ENCODE results near the gene PFKM. TPM values are rescaled to one million over a fixed set of nuclear protein-coding genes. Genes with fewer than 3 reads are reported as not detected.

Gene PFKM
- total RNA-seq, 2 experiments from 2014 or later = 20.6 to 22.7 TPM

GRCh38 chr12:48160046-48160445, 40.9 kb downstream of the PFKM start:
- peaks cover 2% of the 10 kb centered on the region for H3K36me3 Mint-ChIP-seq (ENCODE audit: low read depth)
- H3K4me3 Mint-ChIP-seq = no peak overlapping the region
- DNase-seq = no peak
- ChIA-PET POLR2A (no interaction called here), CTCF (interaction anchor here (0.5 to 2.0 kb wide), 2 partner anchors 23 to 222 kb away, joined by 3 to 10 read pairs; partner anchors contain the start of gene CCDC184)
- no peak for ATAC-seq
- H3K27me3 Mint-ChIP-seq (ENCODE audit: low read depth) = peaks cover 8% of the 10 kb centered on the region
- no peaks in the 10 kb centered on the region for H3K9me3 Mint-ChIP-seq (ENCODE audit: insufficient read depth)
- H3K4me1 Mint-ChIP-seq (ENCODE audit: low read depth) = peaks cover 29% of the 10 kb centered on the region
- no peak overlapping the region for H3K27ac Mint-ChIP-seq

GRCh38 chr12:48160807-48161206, 41.6 kb downstream of the PFKM start:
- ChIA-PET CTCF (interaction anchor here (2.0 kb wide), 1 partner anchor 22 kb away, joined by 10 read pairs; the partner anchor contains the start of gene CCDC184), POLR2A (no interaction called here)
- no peak for DNase-seq
- Mint-ChIP-seq H3K9me3 (ENCODE audit: insufficient read depth) (no peaks in the 10 kb centered on the region), H3K27ac (no peak overlapping the region), H3K4me1 (ENCODE audit: low read depth) (peaks cover 25% of the 10 kb centered on the region), H3K36me3 (ENCODE audit: low read depth) (peaks cover 2% of the 10 kb centered on the region), H3K27me3 (ENCODE audit: low read depth) (peaks cover 12% of the 10 kb centered on the region), H3K4me3 (no peak overlapping the region)
- ATAC-seq = no peak

GRCh38 chr12:48163150-48163747, 44.1 kb downstream of the PFKM start:
- CTCF ChIA-PET = interaction anchor here (0.8 to 1.0 kb wide), 2 partner anchors 11 to 26 kb away, joined by 3 read pairs; no protein-coding TSS in a partner anchor
- H3K27ac Mint-ChIP-seq = no peak overlapping the region
- no peak for DNase-seq
- H3K9me3 Mint-ChIP-seq (ENCODE audit: insufficient read depth) = no peaks in the 10 kb centered on the region
- no peaks in the 10 kb centered on the region for H3K36me3 Mint-ChIP-seq (ENCODE audit: low read depth)
- H3K4me1 Mint-ChIP-seq (ENCODE audit: low read depth) = peaks cover 12% of the 10 kb centered on the region
- no peak for ATAC-seq
- POLR2A ChIA-PET = no interaction called here
- H3K27me3 Mint-ChIP-seq (ENCODE audit: low read depth) = peaks cover 19% of the 10 kb centered on the region
- no peak overlapping the region for H3K4me3 Mint-ChIP-seq

- Mint-ChIP-seq H3K9me3 (ENCODE audit: insufficient read depth) (no peaks in the 10 kb centered on the region), H3K36me3 (ENCODE audit: low read depth) (no peaks in the 10 kb centered on the region), H3K4me3 (no peak overlapping the region), H3K27ac (no peak overlapping the region), H3K4me1 (ENCODE audit: low read depth) (peaks cover 12% of the 10 kb centered on the region), H3K27me3 (ENCODE audit: low read depth) (peaks cover 21% of the 10 kb centered on the region)
- DNase-seq (no peak), ATAC-seq (no peak)
- ChIA-PET POLR2A (no interaction called here), CTCF (interaction anchor here (0.6 to 2.9 kb wide), 17 partner anchors 12 to 422 kb away, joined by 3 to 19 read pairs (median 3); partner anchors contain the start of genes CCDC184 and SENP1)
These were observed 45.3 kb downstream of the PFKM start for GRCh38 chr12:48164451-48164850.

- H3K4me3 Mint-ChIP-seq = no peak overlapping the region
- peaks cover 21% of the 10 kb centered on the region for H3K27me3 Mint-ChIP-seq (ENCODE audit: low read depth)
- peaks cover 10% of the 10 kb centered on the region for H3K4me1 Mint-ChIP-seq (ENCODE audit: low read depth)
- CTCF ChIA-PET = interaction anchor here (0.6 to 2.9 kb wide), 21 partner anchors 11 to 449 kb away, joined by 3 to 19 read pairs (median 3); partner anchors contain the start of genes CCDC184, SENP1, TMEM106C and VDR
- ATAC-seq (peak; percentile 79), DNase-seq (peak; percentile 73)
- no peaks in the 10 kb centered on the region for H3K36me3 Mint-ChIP-seq (ENCODE audit: low read depth)
- H3K27ac Mint-ChIP-seq = no peak overlapping the region
- H3K9me3 Mint-ChIP-seq (ENCODE audit: insufficient read depth) = no peaks in the 10 kb centered on the region
- POLR2A ChIA-PET = interaction anchor here (1.3 kb wide), 1 partner anchor 60 kb away, joined by 3 read pairs; the partner anchor contains the start of gene SENP1
These were observed 46.2 kb downstream of the PFKM start for GRCh38 chr12:48165089-48165981.

- peaks cover 14% of the 10 kb centered on the region for H3K27me3 Mint-ChIP-seq (ENCODE audit: low read depth)
- no peak overlapping the region for H3K27ac Mint-ChIP-seq
- POLR2A ChIA-PET = interaction anchor here (1.9 kb wide), 1 partner anchor 12 kb away, joined by 6 read pairs; the partner anchor contains the start of gene ASB8
- CTCF ChIA-PET = interaction anchor here (1.0 to 1.7 kb wide), 2 partner anchors 11 to 20 kb away, joined by 3 to 5 read pairs; partner anchors contain the start of gene ASB8
- DNase-seq (no peak), ATAC-seq (no peak)
- H3K9me3 Mint-ChIP-seq (ENCODE audit: insufficient read depth) = no peaks in the 10 kb centered on the region
- H3K36me3 Mint-ChIP-seq (ENCODE audit: low read depth) = no peaks in the 10 kb centered on the region
- H3K4me1 Mint-ChIP-seq (ENCODE audit: low read depth) = no peaks in the 10 kb centered on the region
- no peak overlapping the region for H3K4me3 Mint-ChIP-seq
These were observed 49.8 kb downstream of the PFKM start for GRCh38 chr12:48169011-48169410.

GRCh38 chr12:48175613-48176416, 56.7 kb downstream of the PFKM start:
- H3K27ac Mint-ChIP-seq = peak overlapping the region; percentile 32
- no peak for DNase-seq
- POLR2A ChIA-PET = interaction anchor here (1.5 kb wide), 1 partner anchor 19 kb away, joined by 8 read pairs; the partner anchor contains the start of gene ASB8
- ATAC-seq = no peak
- no peaks in the 10 kb centered on the region for H3K36me3 Mint-ChIP-seq (ENCODE audit: low read depth)
- no peaks in the 10 kb centered on the region for H3K9me3 Mint-ChIP-seq (ENCODE audit: insufficient read depth)
- H3K4me1 Mint-ChIP-seq (ENCODE audit: low read depth) = peaks cover 11% of the 10 kb centered on the region
- H3K27me3 Mint-ChIP-seq (ENCODE audit: low read depth) = peaks cover 31% of the 10 kb centered on the region
- CTCF ChIA-PET = interaction anchor here (0.8 to 5.3 kb wide), 8 partner anchors 11 to 279 kb away, joined by 3 to 36 read pairs (median 4); partner anchors contain the start of gene TMEM106C
- peak overlapping the region; percentile 13 for H3K4me3 Mint-ChIP-seq

- no peak for DNase-seq
- CTCF ChIA-PET = interaction anchor here (0.8 to 5.3 kb wide), 10 partner anchors 10 to 278 kb away, joined by 3 to 36 read pairs (median 4); partner anchors contain the start of gene TMEM106C
- ATAC-seq = no peak
- no peaks in the 10 kb centered on the region for H3K36me3 Mint-ChIP-seq (ENCODE audit: low read depth)
- H3K27ac Mint-ChIP-seq = no peak overlapping the region
- no peak overlapping the region for H3K4me3 Mint-ChIP-seq
- POLR2A ChIA-PET = interaction anchor here (1.5 kb wide), 1 partner anchor 19 kb away, joined by 8 read pairs; the partner anchor contains the start of gene ASB8
- H3K9me3 Mint-ChIP-seq (ENCODE audit: insufficient read depth) = no peaks in the 10 kb centered on the region
- H3K4me1 Mint-ChIP-seq (ENCODE audit: low read depth) = peaks cover 11% of the 10 kb centered on the region
- peaks cover 36% of the 10 kb centered on the region for H3K27me3 Mint-ChIP-seq (ENCODE audit: low read depth)
These were observed 57.2 kb downstream of the PFKM start for GRCh38 chr12:48176417-48176751.

- Mint-ChIP-seq H3K36me3 (ENCODE audit: low read depth) (no peaks in the 10 kb centered on the region), H3K4me3 (no peak overlapping the region), H3K4me1 (ENCODE audit: low read depth) (peaks cover 19% of the 10 kb centered on the region), H3K27me3 (ENCODE audit: low read depth) (peaks cover 44% of the 10 kb centered on the region), H3K27ac (no peak overlapping the region), H3K9me3 (ENCODE audit: insufficient read depth) (no peaks in the 10 kb centered on the region)
- POLR2A ChIA-PET = no interaction called here
- DNase-seq (no peak), ATAC-seq (no peak)
- CTCF ChIA-PET = interaction anchor here (1.2 to 5.3 kb wide), 3 partner anchors 12 to 20 kb away, joined by 3 to 36 read pairs (median 19); no protein-coding TSS in a partner anchor
These were observed 58.8 kb downstream of the PFKM start for GRCh38 chr12:48177982-48178381.

GRCh38 chr12:48179466-48179865, 60.3 kb downstream of the PFKM start:
- ATAC-seq (no peak), DNase-seq (no peak)
- H3K27me3 Mint-ChIP-seq (ENCODE audit: low read depth) = peaks cover 53% of the 10 kb centered on the region
- peaks cover 23% of the 10 kb centered on the region for H3K4me1 Mint-ChIP-seq (ENCODE audit: low read depth)
- POLR2A ChIA-PET = interaction anchor here (1.0 kb wide), 1 partner anchor 22 kb away, joined by 3 read pairs; the partner anchor contains the start of gene ASB8
- H3K4me3 Mint-ChIP-seq = no peak overlapping the region
- H3K27ac Mint-ChIP-seq = no peak overlapping the region
- CTCF ChIA-PET = interaction anchor here (1.1 to 5.3 kb wide), 3 partner anchors 10 to 18 kb away, joined by 3 to 36 read pairs (median 9); no protein-coding TSS in a partner anchor
- no peaks in the 10 kb centered on the region for H3K9me3 Mint-ChIP-seq (ENCODE audit: insufficient read depth)
- H3K36me3 Mint-ChIP-seq (ENCODE audit: low read depth) = no peaks in the 10 kb centered on the region

- no peak overlapping the region for H3K4me3 Mint-ChIP-seq
- no peaks in the 10 kb centered on the region for H3K36me3 Mint-ChIP-seq (ENCODE audit: low read depth)
- ATAC-seq = no peak
- H3K27me3 Mint-ChIP-seq (ENCODE audit: low read depth) = peaks cover 62% of the 10 kb centered on the region
- no peak overlapping the region for H3K27ac Mint-ChIP-seq
- ChIA-PET CTCF (interaction anchor here (0.7 to 5.3 kb wide), 3 partner anchors 9 to 79 kb away, joined by 4 to 36 read pairs (median 9); no protein-coding TSS in a partner anchor), POLR2A (no interaction called here)
- DNase-seq = no peak
- peaks cover 22% of the 10 kb centered on the region for H3K4me1 Mint-ChIP-seq (ENCODE audit: low read depth)
- H3K9me3 Mint-ChIP-seq (ENCODE audit: insufficient read depth) = no peaks in the 10 kb centered on the region
These were observed 61.3 kb downstream of the PFKM start for GRCh38 chr12:48180424-48180823.

All from activated CD8-positive, alpha-beta T cell treated with anti-CD3 and anti-CD28 coated beads, Interleukin-2, amount 10 ng/mL, durations not matched to agents 7 days and 5 days (primary cell).